HG02678 (cell line): Measurements from ENCODE around the gene LEAP2.
A peak's percentile ranks its signal among the peaks of the same experiment; 100 is the strongest.
"Not testable (repeated sequence)": the region's sequence is repeated elsewhere in the genome, so short reads cannot be mapped to it uniquely, and the experiment has no call there.

ENCODE experiments used
- ATAC-seq: cut with Tn5 transposase; IDR thresholded peaks from one replicate; pipeline ENCODE4 v1.9.1; 2021; ENCODE audit warnings: mild to moderate bottlenecking, moderate library complexity; ENCODE audit not compliant: unreplicated experiment

The LEAP2 gene

DNA sequence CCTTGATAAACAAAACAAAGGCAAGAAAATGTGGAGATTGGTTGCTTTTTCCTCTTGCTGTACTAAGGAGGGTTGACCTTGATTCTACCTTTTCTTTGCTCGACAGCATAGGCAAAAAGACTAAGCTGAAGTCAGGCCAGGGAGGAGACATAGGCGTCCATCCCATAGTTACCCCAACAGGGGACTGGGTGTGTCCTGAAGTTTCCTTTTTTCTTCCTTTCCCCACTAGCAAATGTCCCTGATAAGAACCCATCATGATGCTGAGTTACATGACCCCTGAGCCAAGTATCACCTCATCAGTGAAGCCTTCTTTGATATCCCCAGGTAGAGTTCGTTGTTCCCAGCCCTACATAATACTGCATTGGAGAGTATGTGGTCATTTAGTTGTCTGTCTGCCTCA lies 33.2 kb upstream of the LEAP2 start:
- ATAC-seq, result no peak

DNA sequence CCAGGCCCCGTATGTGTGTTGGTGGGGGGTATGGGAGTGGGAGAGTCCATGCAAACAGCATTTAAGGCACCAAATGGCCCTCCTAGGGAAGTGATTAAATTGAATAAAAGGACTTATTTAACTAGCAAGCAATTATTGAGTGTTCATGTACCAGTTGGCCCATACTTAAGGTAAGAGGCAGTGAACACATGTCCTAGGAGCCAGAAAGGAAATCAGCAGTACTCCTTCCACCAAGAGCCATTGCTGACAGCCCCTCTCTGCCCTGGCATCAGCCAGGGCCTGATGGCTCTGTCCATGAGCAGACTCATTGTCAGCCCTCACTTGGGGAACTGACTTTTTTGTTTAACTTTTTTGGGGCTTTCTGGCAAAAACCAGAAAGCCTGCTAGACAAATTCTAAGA lies 32.6 kb upstream of the LEAP2 start:
- no peak for ATAC-seq

DNA sequence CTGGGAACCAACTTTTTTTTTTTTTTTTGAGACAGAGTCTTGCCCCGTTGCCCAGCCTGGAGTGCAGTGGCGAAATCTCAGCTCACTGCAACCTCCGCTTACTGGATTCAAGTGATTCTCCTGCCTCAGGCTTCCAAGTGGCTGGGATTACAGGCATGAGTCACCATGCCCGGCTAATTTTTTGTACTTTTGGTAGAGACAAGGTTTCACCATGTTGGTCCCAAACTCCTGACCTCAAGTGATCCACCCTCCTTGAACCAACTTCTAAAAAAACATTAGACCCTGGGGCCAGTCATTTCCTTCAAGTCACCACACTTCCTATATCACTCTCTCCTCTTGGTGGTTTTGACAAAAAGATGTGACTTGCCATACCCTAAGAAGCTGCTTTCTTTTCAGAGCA lies 32.2 kb upstream of the LEAP2 start:
- no peak for ATAC-seq

DNA sequence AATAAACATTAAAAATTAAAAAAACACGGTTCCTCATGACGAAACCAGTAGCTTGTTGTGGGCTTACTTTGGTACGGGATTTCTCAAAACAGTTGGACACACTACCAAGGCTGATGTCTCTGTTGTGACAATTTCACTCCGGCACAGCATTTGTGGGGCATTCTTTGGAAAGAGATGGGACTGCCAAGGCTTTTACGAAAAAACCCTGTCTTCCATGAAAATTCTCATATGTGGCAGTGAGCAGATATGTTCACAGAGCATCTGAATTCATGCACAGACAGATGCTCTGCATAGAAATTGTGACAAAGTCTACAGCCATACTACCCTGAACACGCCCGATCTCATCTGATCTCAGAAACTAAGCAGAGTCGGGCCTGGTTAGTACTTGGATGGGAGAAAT lies 25.2 kb upstream of the LEAP2 start:
- ATAC-seq, result no peak

DNA sequence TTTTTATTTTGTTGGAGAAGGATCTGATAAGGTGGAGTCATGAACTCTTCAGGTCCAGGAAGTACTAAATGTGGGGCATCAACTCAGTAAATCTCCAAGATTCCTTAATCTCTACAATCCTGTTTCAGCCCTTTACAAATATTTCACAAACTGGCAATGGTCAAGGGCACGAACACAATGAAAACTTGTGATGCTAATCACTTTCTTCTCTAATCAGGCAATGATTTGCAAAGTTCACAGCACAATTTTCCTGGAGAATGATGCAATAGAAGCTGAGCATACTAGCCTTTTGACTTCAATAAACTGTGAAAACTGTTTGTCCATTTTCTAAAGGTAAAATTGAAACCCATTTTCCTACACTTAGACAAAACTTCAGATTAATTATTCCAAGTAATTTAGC lies 24.1 kb upstream of the LEAP2 start:
- ATAC-seq, result no peak

DNA sequence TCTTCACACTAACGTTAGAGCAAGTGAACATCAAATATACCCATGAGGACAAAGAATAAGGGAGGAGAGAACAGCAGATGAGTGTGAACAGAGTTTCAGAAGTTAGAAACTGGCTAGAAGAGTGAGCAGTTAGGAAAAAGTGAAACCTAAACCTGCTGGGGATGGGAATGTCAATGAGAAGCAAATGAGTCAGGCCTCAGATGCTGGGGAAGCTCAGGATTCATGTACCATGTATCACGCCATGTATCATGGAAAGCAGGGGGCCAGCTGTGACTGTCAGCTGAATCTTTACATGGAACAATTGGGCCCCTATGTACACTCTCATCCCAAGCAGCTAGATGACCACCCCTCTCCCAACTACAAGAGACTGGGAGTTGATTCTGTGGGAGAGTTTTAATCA lies 23.4 kb upstream of the LEAP2 start:
- ATAC-seq, result no peak

DNA sequence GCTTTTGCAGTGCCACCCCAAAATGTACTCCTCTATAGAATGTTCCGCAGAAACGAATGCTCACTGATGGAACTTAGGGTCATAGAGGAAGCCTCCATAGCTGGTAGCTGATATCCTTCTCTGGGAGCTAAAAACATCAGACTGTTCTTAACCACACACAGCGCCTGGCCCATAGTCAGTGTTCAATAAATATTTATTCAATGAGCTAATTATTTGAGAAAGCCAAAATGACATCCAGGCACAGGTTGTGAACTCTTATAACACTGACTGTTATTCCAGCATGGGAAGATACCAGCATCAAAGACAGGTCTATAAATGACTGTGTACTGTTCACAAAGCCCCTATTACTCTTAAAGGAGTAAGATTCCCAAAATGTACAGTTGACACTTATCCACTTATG lies 20.1 kb upstream of the LEAP2 start:
- no peak for ATAC-seq

DNA sequence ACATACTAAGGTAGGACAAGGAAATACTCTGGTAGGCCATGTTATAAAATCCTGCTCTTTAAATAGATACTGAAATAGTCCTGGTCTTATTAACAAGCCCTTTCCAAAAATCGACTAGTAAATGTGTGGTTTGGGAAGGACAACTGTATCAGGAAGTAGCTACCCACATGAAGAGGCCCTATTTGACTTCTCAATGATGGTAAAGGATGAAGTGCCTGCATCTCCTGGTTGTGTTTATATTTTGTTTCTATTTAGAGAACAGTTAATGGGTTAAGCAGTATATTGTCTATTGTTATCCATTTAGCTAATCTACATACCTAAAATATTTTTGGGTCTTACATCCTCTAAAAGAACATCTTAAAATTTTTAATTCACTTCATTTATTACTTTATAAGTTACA lies 19.7 kb upstream of the LEAP2 start:
- no peak for ATAC-seq

DNA sequence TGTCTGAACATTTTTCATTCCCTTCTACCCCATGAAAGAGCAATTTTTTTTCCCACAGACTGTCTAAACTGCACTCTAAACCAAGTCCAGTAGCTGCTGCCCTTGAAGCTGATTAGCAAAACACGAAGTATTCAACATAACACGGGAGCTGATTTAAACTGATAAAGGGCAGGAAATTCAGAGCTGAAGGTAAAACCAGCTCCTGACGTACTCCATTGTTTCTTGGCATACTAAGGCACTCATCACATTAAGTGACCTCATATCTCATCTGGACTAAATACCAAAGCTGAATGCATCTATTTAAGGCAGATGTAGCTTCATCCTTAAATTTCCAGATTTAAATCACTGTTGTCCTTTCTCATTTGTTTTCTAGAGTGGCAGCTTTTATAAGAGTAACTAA lies 19.2 kb upstream of the LEAP2 start:
- no peak for ATAC-seq

DNA sequence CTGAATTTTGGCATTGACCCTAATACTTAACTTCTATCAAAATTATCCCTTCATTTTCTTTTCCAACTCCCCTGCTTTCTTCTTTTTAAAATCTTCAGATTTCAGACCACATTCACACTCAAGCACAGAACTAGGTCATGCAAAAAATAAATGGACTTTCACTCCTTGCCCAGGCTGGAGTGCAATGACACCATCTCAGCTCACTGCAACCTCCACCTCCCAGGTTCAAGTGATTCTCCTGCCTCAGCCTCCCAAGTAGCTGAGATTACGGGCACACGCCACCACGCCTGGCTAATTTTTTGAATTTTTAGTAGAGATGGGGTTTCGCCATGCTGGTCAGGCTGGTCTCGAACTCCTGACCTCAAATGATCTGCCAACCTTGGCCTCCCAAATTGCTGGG lies 18.5 kb upstream of the LEAP2 start:
- ATAC-seq, result not testable (repeated sequence)

DNA sequence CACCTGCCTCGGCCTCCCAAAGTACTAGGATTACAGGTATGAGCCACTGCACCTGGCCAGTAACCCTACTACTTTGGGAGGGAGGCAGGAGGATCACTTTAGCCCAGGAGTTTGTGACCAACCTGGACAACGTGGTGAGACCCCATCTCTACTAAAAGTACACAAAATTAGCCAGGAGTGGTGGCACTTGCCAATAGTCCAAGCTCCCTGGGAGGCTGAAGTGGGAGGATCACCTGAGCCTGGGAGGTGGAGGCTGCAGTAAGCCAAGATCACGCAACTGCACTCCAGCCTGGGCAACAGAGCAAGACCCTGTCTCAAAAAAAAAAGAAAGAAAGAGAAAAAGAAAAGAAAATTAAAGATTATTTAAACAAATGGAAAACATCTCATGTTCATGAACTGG lies 17.5 kb upstream of the LEAP2 start:
- ATAC-seq, result no peak

DNA sequence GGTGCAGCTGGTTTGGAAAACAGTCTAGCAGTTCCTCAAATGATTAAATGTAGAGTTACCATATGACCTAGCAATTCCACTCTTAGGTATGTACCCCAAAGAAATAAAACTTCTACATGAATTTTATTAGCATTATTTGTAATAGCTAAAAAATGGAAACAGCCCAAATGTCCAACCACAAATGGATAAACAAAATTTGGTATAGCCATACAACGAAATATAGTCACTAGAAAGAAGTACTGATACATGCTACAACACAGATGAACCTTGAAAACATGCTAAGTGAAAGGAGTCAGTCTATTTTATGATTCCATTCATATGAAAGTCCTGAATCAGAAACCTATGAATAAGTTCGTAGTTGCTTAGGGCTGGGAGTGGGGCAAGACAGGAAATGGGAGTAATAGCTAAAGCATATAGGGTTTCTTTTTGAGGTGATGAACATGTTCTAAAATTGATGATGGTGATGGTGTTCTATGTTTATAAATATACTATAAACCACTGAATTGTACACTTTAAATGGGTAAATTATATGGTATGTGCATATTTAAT lies 13.5 kb upstream of the LEAP2 start:
- ATAC-seq, result no peak

DNA sequence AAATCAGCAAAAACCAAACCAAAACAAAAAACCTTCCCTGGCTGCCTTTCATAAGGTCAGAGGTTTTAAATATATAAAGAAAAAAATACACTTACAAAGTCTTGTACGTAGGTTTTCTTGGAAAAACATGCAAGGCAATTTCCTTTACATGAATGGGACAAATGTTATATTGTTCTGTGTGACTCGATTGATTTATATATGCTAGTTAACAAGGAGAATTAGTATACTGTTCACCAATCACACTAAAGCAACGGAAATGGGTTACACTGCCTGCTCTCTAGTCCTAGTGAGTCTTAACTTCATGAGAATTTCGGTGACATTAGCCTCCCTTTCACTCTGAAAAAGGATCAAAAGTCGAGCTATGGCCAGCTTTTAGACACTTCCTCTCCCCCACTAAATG lies 12.7 kb upstream of the LEAP2 start:
- ATAC-seq, result no peak

DNA sequence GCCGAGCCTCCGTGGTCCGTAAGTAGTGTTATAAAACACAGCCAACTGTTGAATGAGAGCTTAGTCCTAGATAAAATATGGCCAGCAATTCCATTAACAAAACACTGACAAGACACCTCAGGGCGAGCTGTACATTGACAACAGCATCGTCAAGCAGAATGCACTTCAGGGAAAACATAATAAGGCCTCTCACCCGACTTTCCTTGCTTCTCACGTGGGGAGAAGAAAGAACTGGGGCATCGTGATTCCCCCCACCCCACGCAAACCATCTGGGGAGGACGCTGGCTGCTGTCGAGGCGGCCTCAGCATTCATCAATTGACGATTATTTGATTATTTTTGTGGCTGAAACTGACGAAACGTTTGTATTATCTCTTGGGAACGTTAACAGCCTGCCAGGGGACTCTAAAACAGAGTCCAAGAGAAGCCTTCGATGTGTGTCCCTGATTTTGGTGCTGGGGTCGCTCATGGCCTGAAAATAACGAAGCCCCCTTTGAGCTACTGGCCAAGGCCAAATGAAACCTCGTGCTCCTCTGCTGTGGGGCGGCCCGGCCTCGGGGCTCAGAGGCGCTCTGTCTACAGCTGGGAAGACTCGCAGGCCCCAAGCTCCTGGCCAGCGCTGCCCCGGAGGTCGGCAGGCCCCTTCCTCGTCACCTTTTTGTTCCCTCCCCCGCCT lies 7.7 kb upstream of the LEAP2 start:
- peak; percentile 30 for ATAC-seq

DNA sequence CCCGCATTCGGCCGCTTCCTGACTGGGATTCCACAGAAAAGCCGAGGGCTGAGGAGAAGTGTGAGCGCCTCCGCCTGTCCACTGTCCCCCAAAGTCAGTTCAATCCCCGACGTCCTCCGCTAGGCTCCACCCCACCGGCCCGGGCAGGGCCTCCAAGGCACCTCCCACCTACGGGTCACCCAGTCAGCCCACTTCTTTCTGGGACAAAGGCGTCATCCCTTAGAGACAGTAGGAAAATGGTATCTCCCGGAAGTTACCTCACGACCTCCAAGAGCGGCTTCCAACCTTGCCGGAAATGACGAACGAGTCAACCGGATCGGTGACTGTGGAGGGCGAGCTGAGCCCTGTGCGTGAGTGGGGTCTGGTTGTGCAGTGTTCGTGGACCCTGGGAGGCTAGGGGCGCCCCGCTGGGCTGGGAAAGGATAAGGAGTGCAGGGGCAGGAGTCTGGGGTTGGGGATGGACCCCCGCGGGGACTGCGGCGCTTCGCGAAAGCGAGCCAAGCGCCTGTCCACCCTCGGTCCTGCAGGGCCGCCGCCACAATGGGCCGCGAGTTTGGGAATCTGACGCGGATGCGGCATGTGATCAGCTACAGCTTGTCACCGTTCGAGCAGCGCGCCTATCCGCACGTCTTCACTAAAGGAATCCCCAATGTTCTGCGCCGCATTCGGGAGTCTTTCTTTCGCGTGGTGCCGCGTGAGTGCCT lies 7.0 kb upstream of the LEAP2 start, which contains the start of the genes GDF9 and UQCRQ:
Gene GDF9 (minus strand): TSS at position 128 of the 704 bp plus-strand sequence. CDS start 1,936 bp downstream, outside the sequence.
Gene UQCRQ (plus strand): TSS at position 301 of the 704 bp plus-strand sequence. CDS start 240 bp downstream, at position 541.
- ATAC-seq, result peak; percentile 98

DNA sequence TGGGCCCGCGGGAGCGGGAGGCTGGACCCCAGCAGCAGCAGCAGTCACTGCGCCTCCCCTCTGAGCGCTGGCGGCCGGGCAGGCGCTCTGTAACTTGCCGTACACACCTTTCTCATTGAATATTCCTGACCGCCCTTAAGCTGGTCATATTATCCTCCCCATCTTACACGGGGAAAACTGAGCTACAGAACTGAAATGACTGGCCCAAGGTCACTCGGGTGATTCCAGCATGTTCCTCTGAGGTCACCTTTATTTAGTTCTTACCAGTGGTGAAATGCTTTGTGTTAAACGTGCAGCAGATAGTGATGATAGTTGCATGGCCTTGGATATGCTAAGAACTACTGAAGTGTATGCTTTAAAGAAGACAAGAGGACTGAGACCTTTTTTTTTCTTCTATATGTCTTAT lies 6.4 kb upstream of the LEAP2 start:
- ATAC-seq, result peak; percentile 10

DNA sequence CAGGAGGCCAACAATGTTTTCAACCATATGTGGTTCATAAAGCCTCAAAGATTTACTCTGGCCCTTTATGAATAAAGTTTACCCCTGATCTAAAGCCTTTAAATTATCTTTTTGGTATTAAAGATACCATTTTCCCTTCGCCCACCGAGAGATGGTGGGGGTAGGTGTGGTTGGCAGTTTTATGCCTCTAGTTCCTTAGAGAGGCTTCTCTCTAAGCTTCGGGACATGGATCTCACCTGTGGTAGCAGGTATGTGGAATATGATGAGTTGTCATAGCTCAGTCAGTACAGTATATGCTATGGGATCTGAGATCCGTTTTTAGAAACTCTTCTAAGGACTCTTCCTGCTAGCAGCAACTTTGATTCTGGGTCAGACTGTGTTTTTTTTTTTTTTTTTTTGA lies 4.7 kb upstream of the LEAP2 start:
- no peak for ATAC-seq

DNA sequence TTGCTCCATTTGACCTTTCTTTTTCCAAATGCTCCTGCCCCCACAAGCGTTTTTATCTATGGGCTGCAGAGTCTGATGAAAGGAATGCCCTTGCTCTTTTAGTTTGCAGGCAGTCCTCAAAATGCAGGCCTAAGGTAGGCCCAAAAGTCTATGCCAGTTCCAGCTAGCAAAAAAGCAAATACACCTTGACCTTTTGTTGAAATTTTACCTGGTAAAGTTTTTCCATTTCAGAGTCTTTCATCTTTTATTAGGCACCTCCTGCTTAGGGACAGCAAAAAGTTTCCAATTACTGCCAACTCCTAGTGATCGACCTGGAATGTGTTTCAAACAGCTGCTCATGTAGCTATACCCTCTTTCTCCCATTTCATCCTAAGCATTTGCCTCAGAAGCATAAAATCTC lies 2.7 kb upstream of the LEAP2 start:
- no peak for ATAC-seq

DNA sequence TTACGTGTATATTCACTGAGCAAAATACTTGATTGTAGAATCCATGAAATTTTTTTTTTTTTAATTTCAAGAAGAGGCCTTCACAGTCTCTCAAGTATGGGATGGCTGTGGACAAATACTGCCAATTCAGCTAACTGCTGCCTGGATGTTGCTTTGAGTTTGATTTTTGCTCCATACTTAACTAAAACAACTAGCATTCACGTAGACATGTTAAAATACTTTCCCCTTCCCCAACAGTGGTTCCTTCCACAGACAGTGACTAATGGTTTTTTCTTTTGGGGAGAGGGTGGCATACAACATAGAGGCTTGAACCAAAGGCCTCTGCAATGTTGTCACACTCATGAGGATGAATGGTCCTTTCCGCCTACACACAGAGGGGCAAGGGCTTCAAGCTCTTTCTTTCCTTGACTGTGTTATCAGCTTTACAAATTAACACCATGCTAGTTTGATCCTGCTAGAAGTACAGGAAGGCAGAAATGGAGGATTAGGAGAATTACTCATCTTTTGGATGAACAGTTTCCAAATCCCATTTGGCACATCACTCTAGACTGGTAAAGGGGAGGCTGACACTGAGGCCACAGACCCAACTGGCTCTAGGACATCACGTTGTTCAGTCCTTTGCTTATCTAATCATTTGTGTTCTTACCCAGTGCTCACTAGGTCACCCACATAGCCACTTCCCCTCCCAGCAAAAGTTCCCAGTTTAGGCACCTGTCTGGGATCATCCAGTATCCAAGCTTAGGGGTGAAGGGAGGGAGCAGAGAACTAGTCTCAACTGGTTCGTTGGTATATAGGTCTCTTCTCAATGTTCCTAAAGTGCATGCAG lies 1.8 kb upstream of the LEAP2 start:
- ATAC-seq, result no peak

DNA sequence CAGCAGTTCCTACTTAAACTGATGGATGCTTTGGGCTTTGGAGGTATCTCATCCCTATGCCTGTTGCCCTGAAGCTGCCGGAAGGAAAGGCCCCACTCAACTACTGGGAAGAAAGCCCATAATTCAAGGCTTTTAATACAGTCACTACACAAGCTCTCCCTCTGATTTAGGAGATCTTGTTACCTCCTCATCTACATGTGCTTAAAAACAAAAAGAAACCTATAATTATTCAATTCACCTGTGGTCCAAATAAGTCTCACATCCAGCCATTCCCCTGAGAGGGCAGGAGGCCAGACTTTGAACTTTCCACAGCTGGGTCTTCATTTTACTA lies 715 bp upstream of the LEAP2 start:
- no peak for ATAC-seq

DNA sequence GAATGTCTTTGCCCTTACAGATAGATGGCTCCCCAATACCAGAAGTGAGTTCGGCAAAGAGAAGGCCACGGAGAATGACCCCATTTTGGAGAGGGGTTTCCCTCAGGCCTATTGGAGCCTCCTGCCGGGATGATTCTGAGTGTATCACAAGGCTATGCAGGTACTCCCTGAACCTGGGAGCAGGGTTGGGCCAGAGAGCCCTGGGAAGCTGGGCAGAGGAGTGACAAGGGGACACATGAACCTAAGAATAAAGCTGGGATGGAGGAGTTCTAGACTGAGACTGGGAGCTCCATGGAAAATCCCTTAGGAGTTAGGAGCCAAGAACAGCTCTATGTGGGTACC lies 433 bp downstream of the LEAP2 start:
- no peak for ATAC-seq
